GM21717 (cell line): ENCODE results near the gene ORMDL3.
"Not testable (repeated sequence)": the region's sequence is repeated elsewhere in the genome, so short reads cannot be mapped to it uniquely, and the experiment has no call there.

ENCODE experiments used
- ATAC-seq: cut with Tn5 transposase; IDR thresholded peaks from one replicate; pipeline ENCODE4 v1.9.1; 2021; ENCODE audit warnings: mild to moderate bottlenecking, moderate library complexity; ENCODE audit not compliant: unreplicated experiment

ORMDL3 gene

GRCh38 chr17:39887078-39887477 is 40.3 kb downstream of the ORMDL3 start:
- ATAC-seq: no peak

- ATAC-seq: not testable (repeated sequence)
These were observed 41.3 kb downstream of the ORMDL3 start for GRCh38 chr17:39886102-39886501.

- ATAC-seq: no peak
These were observed 54.6 kb downstream of the ORMDL3 start for GRCh38 chr17:39872751-39873150.

DNA sequence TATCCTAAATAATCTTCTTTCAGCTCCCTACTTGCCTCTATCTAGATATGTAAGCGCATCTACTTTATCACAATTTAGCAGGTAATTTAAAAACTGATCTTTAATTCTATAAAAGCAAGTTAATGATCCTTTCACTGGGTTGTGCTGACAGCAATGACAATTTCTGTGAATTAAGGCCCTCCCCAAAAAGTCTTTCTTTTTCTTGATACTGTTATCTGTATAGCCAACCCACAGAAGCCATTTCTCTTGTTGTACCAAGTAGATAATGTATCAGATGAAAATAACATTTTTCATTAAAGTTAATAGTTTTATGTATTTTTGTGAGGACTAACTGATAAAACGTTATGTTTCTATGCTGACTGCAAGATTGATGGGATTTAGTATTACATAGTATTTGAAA is 55.6 kb downstream of the ORMDL3 start:
- ATAC-seq: no peak
